ENCODE measurements around the gene ABCC4.

ABCC4 gene

GRCh38 chr13:94984958-94985357 is 316.3 kb downstream of the ABCC4 start:
- DNase-seq: no peak

- DNase-seq: no peak
Observed at GRCh38 chr13:94978516-94978915, 322.7 kb downstream of the ABCC4 start.

DNA sequence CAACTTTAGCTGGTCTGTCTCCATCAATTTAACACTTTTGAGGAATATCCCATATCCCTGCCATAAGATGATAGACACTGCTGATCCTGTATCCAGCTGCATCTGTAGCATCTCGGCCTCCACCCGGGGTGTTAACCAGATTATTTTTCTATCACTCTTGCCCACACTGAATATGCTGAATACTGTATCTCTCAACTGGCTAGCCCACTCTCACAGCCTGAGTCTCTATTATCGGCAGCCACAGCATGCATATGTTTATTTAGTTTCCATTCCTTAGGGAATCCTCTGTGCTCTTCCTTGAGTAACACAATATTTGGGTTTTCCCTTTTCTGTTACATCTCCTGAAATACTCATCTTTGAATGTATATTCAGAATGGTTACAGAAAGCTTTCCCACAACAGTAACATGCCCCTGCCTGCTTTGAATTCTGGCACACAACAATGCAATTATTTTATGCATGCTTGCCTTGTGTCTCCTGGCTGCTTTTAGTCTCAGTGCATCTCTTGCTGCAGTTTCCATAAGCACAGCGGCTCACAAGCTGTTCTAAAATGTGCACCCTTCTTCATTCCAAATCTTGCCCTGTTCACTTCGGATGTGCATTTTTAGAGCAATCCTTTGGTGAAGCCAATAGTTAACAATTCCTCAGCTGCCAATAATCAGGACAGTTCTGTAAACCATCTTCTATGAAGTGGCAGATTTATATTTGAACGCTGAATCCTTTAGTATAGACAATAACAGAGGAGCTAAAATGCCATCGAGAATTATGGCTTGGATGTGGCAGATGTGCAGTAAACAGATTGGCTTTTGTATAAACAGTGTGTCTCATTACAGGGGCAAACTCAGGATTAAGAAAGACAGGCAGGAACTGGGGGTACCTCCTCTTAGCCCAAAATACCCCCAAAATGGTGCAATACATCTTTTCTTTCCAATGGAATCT is 327.0 kb downstream of the ABCC4 start:
- DNase-seq: no peak

DNA sequence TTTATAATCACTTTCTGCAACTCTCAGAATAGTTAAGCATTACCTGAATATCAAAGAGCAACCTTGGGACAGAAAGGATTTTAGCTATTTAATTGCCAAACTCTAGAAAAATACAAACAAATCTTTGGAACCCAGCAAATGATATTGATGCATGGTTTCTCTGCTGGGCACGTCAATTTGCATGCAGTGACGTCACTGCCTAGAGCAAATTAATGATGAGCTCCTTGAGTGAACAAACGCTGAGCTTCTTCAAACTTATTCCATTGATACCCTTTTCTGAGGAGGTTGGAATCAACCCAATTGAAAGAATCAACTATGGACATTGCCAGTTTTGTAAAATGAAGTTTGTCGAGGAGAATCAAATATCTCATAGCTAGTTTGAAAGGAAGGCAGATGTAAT is 329.0 kb downstream of the ABCC4 start:
- no peak for DNase-seq

Measured in stimulated activated CD4-positive, alpha-beta T cell treated with anti-CD3 and anti-CD28 coated beads, Interleukin-4, amount 100 ng/mL, for 4 hours (primary cell).